ENCODE measurements around the gene TDRD7.

TDRD7 gene

DNA sequence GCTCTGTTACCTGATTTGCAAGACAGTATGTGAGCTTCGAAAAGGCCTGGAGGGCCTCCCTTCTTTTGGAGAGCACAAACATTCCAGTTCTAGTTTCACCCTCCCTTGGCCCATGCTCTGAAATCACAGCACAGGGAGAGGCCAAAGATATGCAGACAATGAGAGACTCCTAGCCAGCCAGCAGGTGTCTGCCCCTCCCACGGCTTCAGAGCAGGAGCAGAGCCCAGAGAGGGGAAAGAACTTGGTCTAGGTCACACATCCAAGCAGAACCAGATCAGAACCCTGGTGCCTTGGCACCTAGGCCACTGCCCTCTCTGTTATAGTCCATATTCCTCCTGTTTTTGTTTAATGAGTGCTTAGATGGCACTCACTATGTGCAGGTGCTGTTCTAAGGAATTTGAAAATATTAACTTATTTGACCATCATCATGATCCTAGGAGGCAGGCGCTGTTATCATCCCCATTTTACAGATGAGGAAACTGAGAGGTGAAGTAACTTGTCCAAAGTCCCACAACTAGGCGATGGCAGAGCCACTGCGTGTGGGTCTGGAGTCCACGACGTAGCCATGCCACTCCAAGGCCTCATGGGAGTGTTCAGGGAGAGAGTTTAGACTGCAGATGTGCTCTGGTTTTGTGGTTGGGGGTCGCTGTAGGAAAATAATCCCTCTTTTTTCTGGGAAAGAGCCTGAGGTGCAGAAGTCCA is 116.8 kb downstream of the TDRD7 start:
- DNase-seq = no peak
- H3K27ac Mint-ChIP-seq = no peak overlapping the region
- H3K4me1 Mint-ChIP-seq = no peaks in the 10 kb centered on the region
- ATAC-seq = no peak
- H3K9me3 Mint-ChIP-seq = no peaks in the 10 kb centered on the region
- H3K4me3 Mint-ChIP-seq = no peak overlapping the region
- peaks cover 14% of the 10 kb centered on the region for H3K27me3 Mint-ChIP-seq

DNA sequence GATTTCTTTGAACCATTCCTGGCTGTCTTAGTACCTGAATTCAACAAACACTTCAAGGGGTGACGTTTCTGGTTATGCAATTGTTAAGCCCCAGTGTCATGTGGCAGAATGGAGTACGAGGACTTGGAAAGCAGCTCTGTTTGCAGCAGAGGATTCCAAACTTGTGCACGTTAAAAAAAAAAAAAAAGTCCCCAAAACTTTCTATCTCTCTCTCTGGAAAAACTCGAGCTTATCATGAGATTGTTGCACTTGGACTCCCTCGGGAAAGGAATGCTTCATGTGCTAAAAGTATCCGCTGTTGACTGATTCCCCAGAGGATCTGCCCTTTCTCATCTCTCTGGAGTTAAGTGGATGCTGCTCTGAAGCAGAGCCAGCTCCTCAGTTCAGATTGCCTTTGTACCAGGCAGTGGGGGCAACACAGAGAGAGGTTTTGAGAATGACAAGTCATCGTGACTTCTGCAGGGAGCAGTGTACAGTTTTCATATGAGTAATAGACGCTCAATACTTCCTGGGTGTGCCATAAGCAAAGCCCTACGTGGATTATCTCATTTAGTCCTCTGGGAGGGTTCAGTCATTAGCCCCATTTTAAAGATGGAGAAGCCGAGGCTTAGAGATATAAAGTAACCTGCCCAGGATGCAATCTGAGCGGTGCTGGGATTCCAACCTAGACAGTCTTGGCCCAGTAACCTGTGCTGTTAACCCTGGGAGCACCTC is 117.6 kb downstream of the TDRD7 start:
- Mint-ChIP-seq H3K27me3 (peaks cover 16% of the 10 kb centered on the region), H3K4me1 (no peaks in the 10 kb centered on the region), H3K27ac (peak overlapping the region in 1 of 2 donors; percentile 73), H3K4me3 (no peak overlapping the region), H3K9me3 (no peaks in the 10 kb centered on the region)
- ATAC-seq (peak; percentile 64), DNase-seq (no peak)

GRCh38 chr9:97531888-97532376 is 120.0 kb downstream of the TDRD7 start:
- ATAC-seq = no peak
- Mint-ChIP-seq H3K9me3 (no peaks in the 10 kb centered on the region), H3K27ac (no peak overlapping the region), H3K4me3 (no peak overlapping the region), H3K27me3 (peaks cover 22% of the 10 kb centered on the region), H3K4me1 (no peaks in the 10 kb centered on the region)
- DNase-seq = no peak

DNA sequence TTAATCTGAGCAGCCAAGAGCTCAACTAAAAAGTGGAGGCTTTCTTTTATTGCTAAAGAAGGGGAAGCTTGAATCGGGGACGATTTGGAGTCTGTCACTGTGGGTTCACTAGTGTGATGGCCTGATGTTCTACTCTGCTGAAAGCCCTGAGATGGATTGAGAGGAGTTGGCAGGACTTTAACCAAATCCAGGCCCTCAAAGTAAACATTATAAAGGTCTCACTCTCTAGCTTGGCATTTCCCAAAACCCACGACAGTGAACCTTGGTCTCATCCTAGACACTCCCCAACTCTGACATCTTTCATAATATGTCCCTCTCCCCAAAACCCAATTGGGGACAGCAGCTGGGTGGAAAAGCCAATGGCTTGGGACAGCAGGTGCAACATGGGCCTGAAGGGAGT is 122.3 kb downstream of the TDRD7 start:
- Mint-ChIP-seq H3K4me1 (no peaks in the 10 kb centered on the region), H3K9me3 (no peaks in the 10 kb centered on the region), H3K4me3 (no peak overlapping the region), H3K27ac (no peak overlapping the region), H3K27me3 (peaks cover 22% of the 10 kb centered on the region)
- ATAC-seq (no peak), DNase-seq (no peak)

DNA sequence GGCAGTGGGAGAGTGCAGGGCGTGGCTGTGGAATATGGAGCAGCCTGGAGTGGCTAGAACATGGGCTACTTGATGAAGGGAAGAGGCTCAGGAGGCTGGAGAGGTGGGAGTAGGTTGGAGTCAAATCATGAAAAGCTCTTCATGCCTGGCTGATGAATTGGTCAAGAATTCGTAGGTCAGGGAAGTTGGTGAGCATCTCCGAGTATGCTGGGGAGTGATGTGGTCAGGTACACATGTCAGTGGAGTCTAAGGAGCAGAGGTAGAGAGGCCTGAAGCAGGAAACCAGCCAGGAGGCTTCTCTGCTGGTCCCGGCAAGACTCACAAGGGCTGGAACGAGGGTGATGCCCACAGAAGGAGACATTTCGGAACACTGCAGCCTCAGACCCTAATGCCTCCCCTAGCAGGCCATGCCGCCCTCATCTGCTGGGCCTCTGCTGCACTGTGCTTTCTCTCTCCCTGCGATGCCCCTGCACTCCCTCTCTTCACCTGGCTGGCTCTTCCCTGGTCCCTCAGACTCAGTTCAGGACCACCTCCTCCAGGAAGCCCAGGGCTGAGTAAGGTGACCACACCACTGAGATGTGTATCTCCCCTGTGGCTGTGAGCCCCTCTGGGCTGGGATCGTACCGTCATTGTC is 123.2 kb downstream of the TDRD7 start:
- no peak overlapping the region for H3K4me3 Mint-ChIP-seq
- ATAC-seq (no peak), DNase-seq (no peak)
- H3K27me3 Mint-ChIP-seq = peaks cover 24% of the 10 kb centered on the region
- H3K4me1 Mint-ChIP-seq = no peaks in the 10 kb centered on the region
- no peaks in the 10 kb centered on the region for H3K9me3 Mint-ChIP-seq
- H3K27ac Mint-ChIP-seq = no peak overlapping the region

DNA sequence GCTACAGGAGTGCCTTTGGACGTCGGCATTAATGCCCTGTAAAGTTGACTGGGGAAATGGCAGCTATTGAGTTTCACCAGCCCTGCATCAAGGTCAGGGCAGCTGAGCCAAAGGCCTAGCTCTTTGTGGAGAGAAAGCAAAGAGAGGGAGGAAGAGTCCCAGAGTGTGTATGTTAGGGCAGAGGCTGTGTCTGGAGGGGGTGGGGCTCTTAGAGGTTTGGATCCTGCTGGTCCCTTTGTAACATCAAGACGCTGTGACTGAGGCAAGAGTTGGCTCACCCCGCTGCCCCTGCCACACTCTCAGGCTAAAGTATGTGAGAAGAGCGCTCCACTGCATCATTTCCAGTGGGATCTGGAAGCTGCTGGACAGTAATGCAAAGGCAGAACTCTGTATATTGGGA is 123.9 kb downstream of the TDRD7 start:
- Mint-ChIP-seq H3K27me3 (peaks cover 24% of the 10 kb centered on the region), H3K4me1 (no peaks in the 10 kb centered on the region), H3K27ac (no peak overlapping the region), H3K4me3 (no peak overlapping the region), H3K9me3 (no peaks in the 10 kb centered on the region)
- ATAC-seq = no peak
- no peak for DNase-seq

DNA sequence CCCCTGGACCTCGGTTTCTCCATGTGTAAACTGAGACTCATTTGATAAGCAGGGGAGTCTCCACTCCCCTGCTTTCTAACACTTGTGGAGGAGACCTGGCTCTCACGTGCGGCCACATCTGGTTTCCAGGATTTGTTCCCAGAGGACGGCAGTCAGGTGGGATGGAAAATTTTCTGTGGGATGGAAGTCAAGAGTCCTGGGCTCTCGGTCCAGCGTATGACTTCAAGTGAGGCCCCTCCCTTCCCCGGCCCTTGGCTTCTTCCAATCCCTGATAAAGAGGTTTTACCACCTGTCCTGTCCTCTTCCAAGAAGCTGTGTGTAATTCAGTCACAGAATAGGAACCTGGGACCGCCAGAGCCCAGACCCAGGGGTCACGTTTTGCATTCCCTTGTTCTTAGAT is 124.6 kb downstream of the TDRD7 start:
- H3K4me3 Mint-ChIP-seq = no peak overlapping the region
- H3K4me1 Mint-ChIP-seq = no peaks in the 10 kb centered on the region
- DNase-seq (no peak), ATAC-seq (no peak)
- H3K27me3 Mint-ChIP-seq = peaks cover 24% of the 10 kb centered on the region
- no peaks in the 10 kb centered on the region for H3K9me3 Mint-ChIP-seq
- H3K27ac Mint-ChIP-seq = no peak overlapping the region

DNA sequence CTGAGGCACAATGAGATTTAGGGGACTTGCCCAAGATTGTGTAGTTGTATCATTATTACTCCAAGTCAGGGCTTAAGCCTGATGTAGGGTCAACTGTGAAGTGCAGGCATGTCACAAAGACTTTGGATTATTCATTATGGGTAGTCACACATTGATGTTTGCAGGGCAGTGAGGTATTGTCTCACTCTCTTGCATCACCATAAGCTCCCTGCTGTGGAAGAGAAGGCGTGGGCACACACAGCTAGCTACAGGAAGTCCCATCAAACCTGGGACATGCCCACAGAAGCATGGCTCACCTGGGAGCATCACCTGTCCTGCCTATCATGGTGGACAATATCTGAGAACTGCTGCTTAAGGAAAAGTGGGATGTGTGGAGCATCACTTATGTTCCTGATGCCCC is 131.7 kb downstream of the TDRD7 start:
- H3K4me1 Mint-ChIP-seq = no peaks in the 10 kb centered on the region
- peaks cover 13% of the 10 kb centered on the region for H3K27me3 Mint-ChIP-seq
- no peak for DNase-seq
- H3K27ac Mint-ChIP-seq = no peak overlapping the region
- no peak overlapping the region for H3K4me3 Mint-ChIP-seq
- ATAC-seq = no peak
- H3K9me3 Mint-ChIP-seq = no peaks in the 10 kb centered on the region

- H3K27me3 Mint-ChIP-seq = peaks cover 17% of the 10 kb centered on the region
- no peaks in the 10 kb centered on the region for H3K9me3 Mint-ChIP-seq
- DNase-seq (no peak), ATAC-seq (no peak)
- no peak overlapping the region for H3K27ac Mint-ChIP-seq
- no peak overlapping the region for H3K4me3 Mint-ChIP-seq
- H3K4me1 Mint-ChIP-seq = no peaks in the 10 kb centered on the region
Measured at GRCh38 chr9:97545486-97545885, 133.6 kb downstream of the TDRD7 start.
